ENCODE data around the gene MCTP2. TPM values are rescaled to one million over a fixed set of nuclear protein-coding genes. Genes with fewer than 3 reads are reported as not detected.

Gene MCTP2
- total and polyA plus RNA-seq, 7 donors, result 1.5 to 12.2 (median 4.4) TPM

DNA sequence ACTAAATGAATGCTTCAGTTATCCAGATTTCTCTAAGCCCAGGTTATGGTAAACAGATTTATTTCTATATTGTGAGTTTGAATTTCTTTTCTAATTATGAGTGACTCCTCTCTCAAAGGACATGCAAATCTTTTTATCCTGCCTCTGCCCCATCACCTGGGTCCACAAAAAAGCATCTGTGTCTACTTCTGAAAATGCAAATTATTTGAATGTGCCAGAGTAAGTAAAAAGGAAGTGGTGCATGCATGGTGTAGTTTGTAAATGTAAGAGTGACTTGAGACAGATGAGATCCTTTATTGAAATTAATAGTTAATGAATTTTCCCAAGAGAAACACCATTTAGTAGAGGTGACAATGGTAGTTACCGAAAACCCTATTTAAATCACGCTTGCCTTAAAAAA, 26.9 kb downstream of the MCTP2 start:
- no peak for DNase-seq
- Histone ChIP-seq H3K27ac (no peak overlapping the region), H3K36me3 (no peaks in the 10 kb centered on the region), H3K9me3 (no peaks in the 10 kb centered on the region), H3K4me1 (no peaks in the 10 kb centered on the region), H3K27me3 (no peaks in the 10 kb centered on the region), H3K4me3 (no peak overlapping the region)
- intact Hi-C loops (cut with DNase I), result no loop called here
- whole genome bisulfite sequencing, 2 donors, result 73 to 96% methylated on average over 2 of the region's 2 CpGs
- TF ChIP-seq POLR2A (IDR thresholded peaks at IDR 0.05), result no peak
- no peak for TF ChIP-seq POLR2AphosphoS5 (IDR thresholded peaks at IDR 0.05)
- TF ChIP-seq, protein P1, sequence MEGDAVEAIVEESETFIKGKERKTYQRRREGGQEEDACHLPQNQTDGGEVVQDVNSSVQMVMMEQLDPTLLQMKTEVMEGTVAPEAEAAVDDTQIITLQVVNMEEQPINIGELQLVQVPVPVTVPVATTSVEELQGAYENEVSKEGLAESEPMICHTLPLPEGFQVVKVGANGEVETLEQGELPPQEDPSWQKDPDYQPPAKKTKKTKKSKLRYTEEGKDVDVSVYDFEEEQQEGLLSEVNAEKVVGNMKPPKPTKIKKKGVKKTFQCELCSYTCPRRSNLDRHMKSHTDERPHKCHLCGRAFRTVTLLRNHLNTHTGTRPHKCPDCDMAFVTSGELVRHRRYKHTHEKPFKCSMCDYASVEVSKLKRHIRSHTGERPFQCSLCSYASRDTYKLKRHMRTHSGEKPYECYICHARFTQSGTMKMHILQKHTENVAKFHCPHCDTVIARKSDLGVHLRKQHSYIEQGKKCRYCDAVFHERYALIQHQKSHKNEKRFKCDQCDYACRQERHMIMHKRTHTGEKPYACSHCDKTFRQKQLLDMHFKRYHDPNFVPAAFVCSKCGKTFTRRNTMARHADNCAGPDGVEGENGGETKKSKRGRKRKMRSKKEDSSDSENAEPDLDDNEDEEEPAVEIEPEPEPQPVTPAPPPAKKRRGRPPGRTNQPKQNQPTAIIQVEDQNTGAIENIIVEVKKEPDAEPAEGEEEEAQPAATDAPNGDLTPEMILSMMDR (IDR thresholded peaks at IDR 0.05), result no peak
- TF ChIP-seq EP300 (IDR thresholded peaks at IDR 0.05), result no peak

DNA sequence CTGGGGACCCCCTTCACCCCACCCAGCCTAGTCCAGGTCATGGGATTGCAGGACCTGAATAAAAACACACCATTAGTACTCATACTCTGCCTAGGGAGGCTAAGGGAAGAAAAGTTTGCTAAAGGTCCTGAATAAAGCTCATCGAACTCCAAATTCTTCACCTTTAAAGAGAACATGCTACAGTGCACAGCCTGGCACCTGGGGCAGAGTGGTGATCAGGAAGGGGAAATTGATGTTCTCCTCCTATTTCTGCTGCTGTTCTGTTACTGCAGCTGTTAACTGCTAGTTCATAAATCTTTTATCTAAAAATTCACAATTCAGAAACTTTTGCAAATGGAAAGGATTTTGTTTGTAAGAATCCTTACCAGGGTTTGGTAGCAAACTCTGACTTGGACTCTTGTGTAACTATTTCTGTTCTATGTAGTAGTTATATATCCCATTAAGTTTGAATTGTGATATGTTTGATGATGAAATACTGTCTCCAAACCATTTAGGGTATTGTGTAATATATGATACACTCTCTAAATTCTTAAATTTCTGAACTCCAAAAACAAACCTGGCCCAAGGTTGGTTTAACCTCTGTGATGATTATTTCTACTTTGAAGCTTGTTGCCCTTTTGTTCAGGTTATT, 27.9 kb downstream of the MCTP2 start:
- no peaks in the 10 kb centered on the region for H3K4me1 ChIP-seq
- 63 to 91% methylated on average over 1 of the region's 1 CpG for WGBS, 2 donors

DNA sequence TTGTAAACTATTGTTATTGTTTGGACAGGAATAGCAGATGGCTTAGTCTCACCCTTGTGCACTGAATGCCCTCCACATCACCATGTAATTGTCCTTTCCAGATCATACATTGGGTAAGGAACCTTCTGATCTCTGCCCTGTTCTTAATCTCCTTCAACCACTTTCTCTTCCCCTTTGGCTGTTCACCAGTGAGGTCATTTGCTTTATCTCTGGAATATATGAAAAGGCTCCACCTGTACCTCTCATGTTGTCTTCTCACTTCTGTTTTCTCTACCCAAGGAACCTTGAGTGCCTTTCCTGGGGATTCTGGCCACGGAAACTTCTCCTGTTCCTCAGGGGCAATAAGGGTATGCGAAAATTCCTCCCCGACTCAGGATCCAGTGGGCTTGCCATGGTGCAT, 28.5 kb downstream of the MCTP2 start:
- H3K27ac ChIP-seq, result no peak overlapping the region

More for the DNA sequence above, 27.9 kb downstream of the MCTP2 start:
- Histone ChIP-seq H3K27ac (no peak overlapping the region), H3K4me3 (no peak overlapping the region), H3K9me3 (no peaks in the 10 kb centered on the region), H3K27me3 (no peaks in the 10 kb centered on the region), H3K36me3 (no peaks in the 10 kb centered on the region)
- TF ChIP-seq, protein P1 (IDR thresholded peaks at IDR 0.05), result no peak
- TF ChIP-seq POLR2A (IDR thresholded peaks at IDR 0.05), result no peak
- no peak for TF ChIP-seq POLR2AphosphoS5 (IDR thresholded peaks at IDR 0.05)
- intact Hi-C loops (cut with DNase I), result no loop called here
- DNase-seq, result no peak

DNA sequence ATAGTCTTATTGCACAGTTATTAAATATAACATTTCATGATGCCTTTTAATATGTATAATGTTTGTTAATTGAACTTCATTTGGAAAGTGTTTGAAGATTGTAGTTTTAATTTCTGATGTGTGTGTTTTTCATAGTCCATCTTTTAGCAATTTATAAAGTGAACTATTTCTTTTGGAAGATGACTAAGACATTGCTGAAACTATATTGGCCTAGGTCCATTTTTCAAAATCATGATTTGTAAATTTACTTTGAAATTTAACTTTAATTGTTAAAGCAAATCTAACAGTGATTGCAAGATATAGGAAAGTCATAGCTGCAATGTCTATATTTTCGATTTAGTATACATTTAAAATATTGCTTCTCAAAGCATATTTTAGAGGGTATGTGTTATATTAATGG, 30.8 kb downstream of the MCTP2 start:
- H3K9me3 ChIP-seq, result no peaks in the 10 kb centered on the region
- no peaks in the 10 kb centered on the region for H3K36me3 ChIP-seq
- TF ChIP-seq POLR2A (IDR thresholded peaks at IDR 0.05), result no peak
- TF ChIP-seq EP300 (IDR thresholded peaks at IDR 0.05), result no peak
- TF ChIP-seq, protein P1 (IDR thresholded peaks at IDR 0.05), result no peak
- no peak for TF ChIP-seq POLR2AphosphoS5 (IDR thresholded peaks at IDR 0.05)
- H3K4me3 ChIP-seq, result no peak overlapping the region
- H3K27ac ChIP-seq, result no peak overlapping the region
- H3K4me1 ChIP-seq, result no peaks in the 10 kb centered on the region
- DNase-seq, result no peak
- 51 to 52% methylated on average over 1 of the region's 1 CpG for WGBS, 2 donors
- intact Hi-C loops (cut with DNase I), result no loop called here
- H3K27me3 ChIP-seq, result no peaks in the 10 kb centered on the region

More for the DNA sequence above, 28.5 kb downstream of the MCTP2 start:
- Histone ChIP-seq H3K9me3 (no peaks in the 10 kb centered on the region), H3K4me3 (no peak overlapping the region), H3K27me3 (no peaks in the 10 kb centered on the region), H3K36me3 (no peaks in the 10 kb centered on the region), H3K4me1 (no peaks in the 10 kb centered on the region)
- no peak for DNase-seq
- 64 to 79% methylated on average over 3 of the region's 3 CpGs for WGBS, 2 donors
- TF ChIP-seq POLR2A (IDR thresholded peaks at IDR 0.05) (no peak), EP300 (IDR thresholded peaks at IDR 0.05) (no peak), POLR2AphosphoS5 (IDR thresholded peaks at IDR 0.05) (no peak)
- TF ChIP-seq, protein P1 (IDR thresholded peaks at IDR 0.05), result no peak
- intact Hi-C loops (cut with DNase I), result no loop called here
